Peyer's patch (tissue), 4 donors: ENCODE results near the gene IFFO2.

ENCODE experiments used
- CTCF ChIP-seq, 6 experiments: fragments of 450-650 bp in 4 of 6; fragments of 200-600 bp in 2 of 6; sonication (generic) in 1 of 6; IDR thresholded peaks; one replicate each; pipeline ENCODE4 v1.5.1; 2017 to 2019; ENCODE audit warnings: antibody characterized with exemption in 6 of 6, mild to moderate bottlenecking in 3 of 6, moderate library complexity in 1 of 6
- POLR2A ChIP-seq, 2 donors: fragments of 450-650 bp; IDR thresholded peaks; one replicate each; pipeline ENCODE4 v1.5.1; 2017; ENCODE audit warnings: antibody characterized with exemption in 2 of 2, mild to moderate bottlenecking in 2 of 2, moderate library complexity in 2 of 2

DNA sequence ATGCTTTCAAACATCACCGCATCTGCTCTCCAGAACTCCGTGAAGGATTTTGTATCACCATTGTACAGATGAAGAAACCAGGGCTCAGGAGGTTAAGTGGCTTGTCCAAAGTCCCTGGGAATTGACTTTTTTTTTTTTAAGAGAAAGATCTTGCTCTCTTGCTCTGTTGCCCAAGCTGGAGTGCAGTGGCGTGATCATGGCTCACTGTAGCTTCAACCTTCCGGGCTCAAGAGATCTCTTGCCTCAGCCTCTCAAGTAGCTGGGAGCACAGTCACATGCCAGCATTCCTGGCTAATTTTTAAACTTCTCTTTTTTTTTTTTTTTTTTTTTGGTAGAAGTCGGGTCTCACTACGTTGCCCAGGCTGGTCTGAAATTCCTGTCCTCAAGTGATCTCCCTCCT, 90.2 kb downstream of the IFFO2 start:
- TF ChIP-seq CTCF (IDR thresholded peaks at IDR 0.05): no peak
- TF ChIP-seq POLR2A (IDR thresholded peaks at IDR 0.05): no peak
